Measurements from ENCODE around the gene RBM20.

GRCh38 chr10:110711382-110711781 lies 67.2 kb downstream of the RBM20 start:
- TF ChIP-seq SREBF2 (IDR thresholded peaks at IDR 0.05) (no peak), RFX5 (IDR thresholded peaks at IDR 0.05) (no peak), CTCF (IDR thresholded peaks at IDR 0.05) (no peak), POLR2A (IDR thresholded peaks at IDR 0.05; ENCODE audit: low read length) (no peak), CEBPB (IDR thresholded peaks at IDR 0.05) (no peak), REST (IDR thresholded peaks at IDR 0.05) (no peak), NR3C1 (IDR thresholded peaks at IDR 0.05) (no peak), HDAC2 (IDR thresholded peaks at IDR 0.05) (no peak)
- TF ChIP-seq, protein P1, sequence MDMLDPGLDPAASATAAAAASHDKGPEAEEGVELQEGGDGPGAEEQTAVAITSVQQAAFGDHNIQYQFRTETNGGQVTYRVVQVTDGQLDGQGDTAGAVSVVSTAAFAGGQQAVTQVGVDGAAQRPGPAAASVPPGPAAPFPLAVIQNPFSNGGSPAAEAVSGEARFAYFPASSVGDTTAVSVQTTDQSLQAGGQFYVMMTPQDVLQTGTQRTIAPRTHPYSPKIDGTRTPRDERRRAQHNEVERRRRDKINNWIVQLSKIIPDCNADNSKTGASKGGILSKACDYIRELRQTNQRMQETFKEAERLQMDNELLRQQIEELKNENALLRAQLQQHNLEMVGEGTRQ (IDR thresholded peaks at IDR 0.05) = no peak

Data from A549 (cell line).